ENCODE data around the gene CHST12. TPM values are rescaled to one million over a fixed set of nuclear protein-coding genes. Genes with fewer than 3 reads are reported as not detected.

CHST12 gene
- total RNA-seq, 1 donor from 2014 or later, result 22.4 TPM

DNA sequence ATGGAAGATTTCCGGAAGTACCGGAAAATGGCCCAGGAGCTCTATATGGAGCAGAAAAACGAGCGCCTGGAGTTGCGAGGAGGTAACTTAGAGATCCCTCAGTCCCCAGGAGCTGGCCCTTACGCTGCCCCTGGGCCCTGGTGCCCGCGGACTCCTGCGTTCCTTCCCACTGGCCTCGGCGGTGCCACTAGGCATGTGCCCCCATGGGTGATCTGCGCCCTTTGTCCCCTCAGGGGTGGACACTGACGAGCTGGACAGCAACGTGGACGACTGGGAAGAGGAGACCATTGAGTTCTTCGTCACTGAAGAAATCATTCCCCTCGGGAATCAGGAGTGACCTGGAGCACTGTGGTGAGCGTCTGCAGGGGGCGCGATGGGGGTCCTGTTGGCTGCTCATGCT is 24.2 kb upstream of the CHST12 start:
- H3K4me1 Mint-ChIP-seq (ENCODE audit: unreplicated experiment), result no peaks in the 10 kb centered on the region
- no peak overlapping the region for H3K4me3 Mint-ChIP-seq
- no peaks in the 10 kb centered on the region for H3K27me3 Mint-ChIP-seq
- H3K36me3 Mint-ChIP-seq, result peaks cover 20% of the 10 kb centered on the region
- no peak overlapping the region for H3K27ac Mint-ChIP-seq
- TF ChIP-seq, protein P1, sequence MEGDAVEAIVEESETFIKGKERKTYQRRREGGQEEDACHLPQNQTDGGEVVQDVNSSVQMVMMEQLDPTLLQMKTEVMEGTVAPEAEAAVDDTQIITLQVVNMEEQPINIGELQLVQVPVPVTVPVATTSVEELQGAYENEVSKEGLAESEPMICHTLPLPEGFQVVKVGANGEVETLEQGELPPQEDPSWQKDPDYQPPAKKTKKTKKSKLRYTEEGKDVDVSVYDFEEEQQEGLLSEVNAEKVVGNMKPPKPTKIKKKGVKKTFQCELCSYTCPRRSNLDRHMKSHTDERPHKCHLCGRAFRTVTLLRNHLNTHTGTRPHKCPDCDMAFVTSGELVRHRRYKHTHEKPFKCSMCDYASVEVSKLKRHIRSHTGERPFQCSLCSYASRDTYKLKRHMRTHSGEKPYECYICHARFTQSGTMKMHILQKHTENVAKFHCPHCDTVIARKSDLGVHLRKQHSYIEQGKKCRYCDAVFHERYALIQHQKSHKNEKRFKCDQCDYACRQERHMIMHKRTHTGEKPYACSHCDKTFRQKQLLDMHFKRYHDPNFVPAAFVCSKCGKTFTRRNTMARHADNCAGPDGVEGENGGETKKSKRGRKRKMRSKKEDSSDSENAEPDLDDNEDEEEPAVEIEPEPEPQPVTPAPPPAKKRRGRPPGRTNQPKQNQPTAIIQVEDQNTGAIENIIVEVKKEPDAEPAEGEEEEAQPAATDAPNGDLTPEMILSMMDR (conservative IDR thresholded peaks at IDR 0.05), result no peak
- no peaks in the 10 kb centered on the region for H3K9me3 Mint-ChIP-seq
- DNase-seq (ENCODE audit: extremely low spot score, unreplicated experiment), result no peak

DNA sequence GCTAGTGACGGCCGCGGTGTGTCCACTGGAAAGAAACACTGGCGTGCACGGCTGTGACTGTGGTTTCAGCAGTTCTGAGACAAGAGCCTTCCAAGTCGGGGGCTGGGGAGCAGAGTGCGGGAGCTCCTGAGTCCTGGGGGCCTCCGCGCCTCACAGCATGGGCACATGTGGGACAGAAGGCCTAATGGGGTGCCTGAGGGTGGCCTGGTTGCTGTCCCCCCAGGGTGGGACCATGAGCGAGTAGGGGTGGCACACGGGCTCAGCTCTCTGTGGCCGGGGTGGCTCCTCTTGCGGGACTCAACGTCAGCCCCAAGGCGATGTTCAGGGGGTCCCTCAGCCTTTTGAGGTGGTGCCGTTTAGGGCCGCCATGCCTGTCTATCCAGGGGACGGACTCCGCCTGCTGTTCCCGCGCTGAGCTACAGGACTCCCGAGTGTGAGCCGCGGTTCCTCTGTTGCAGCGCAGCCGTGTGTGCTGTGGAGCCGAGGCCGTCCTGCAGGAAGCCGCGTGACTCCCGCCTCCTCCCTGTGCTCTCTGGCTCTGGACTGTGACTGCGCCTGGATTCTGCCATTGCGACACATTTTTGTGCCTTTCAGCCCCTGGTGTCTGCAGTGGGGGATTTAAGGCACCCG is 23.5 kb upstream of the CHST12 start:
- H3K27me3 Mint-ChIP-seq, result no peaks in the 10 kb centered on the region
- H3K36me3 Mint-ChIP-seq, result peaks cover 20% of the 10 kb centered on the region
- no peaks in the 10 kb centered on the region for H3K4me1 Mint-ChIP-seq (ENCODE audit: unreplicated experiment)
- no peak overlapping the region for H3K27ac Mint-ChIP-seq
- no peaks in the 10 kb centered on the region for H3K9me3 Mint-ChIP-seq
- no peak for DNase-seq (ENCODE audit: extremely low spot score, unreplicated experiment)
- H3K4me3 Mint-ChIP-seq, result no peak overlapping the region
- TF ChIP-seq, protein P1 (conservative IDR thresholded peaks at IDR 0.05), result no peak

DNA sequence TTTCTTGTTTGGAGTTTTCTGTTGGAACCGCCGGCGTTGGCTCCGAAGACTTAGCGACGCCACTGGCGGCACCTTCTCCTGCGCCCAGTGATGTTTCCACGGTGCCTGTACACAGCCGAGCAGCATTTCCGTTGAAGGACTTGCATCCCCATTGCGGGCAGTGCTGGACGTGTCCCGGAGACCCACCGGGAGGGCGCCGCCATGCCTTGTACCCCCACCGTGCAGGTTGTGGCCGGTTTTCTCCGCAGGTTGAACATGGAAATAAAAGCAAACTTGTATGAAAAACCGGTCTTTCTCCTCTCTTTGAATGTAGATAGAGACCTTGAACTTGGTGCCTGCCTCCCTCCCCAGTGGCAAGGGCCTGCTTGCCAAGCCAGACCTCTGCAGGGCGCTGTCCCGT is 22.9 kb upstream of the CHST12 start:
- DNase-seq (ENCODE audit: extremely low spot score, unreplicated experiment), result no peak
- H3K9me3 Mint-ChIP-seq, result no peaks in the 10 kb centered on the region
- H3K4me3 Mint-ChIP-seq, result no peak overlapping the region
- no peaks in the 10 kb centered on the region for H3K27me3 Mint-ChIP-seq
- H3K36me3 Mint-ChIP-seq, result peaks cover 20% of the 10 kb centered on the region
- TF ChIP-seq, protein P1 (conservative IDR thresholded peaks at IDR 0.05), result no peak
- H3K27ac Mint-ChIP-seq, result no peak overlapping the region
- no peaks in the 10 kb centered on the region for H3K4me1 Mint-ChIP-seq (ENCODE audit: unreplicated experiment)

DNA sequence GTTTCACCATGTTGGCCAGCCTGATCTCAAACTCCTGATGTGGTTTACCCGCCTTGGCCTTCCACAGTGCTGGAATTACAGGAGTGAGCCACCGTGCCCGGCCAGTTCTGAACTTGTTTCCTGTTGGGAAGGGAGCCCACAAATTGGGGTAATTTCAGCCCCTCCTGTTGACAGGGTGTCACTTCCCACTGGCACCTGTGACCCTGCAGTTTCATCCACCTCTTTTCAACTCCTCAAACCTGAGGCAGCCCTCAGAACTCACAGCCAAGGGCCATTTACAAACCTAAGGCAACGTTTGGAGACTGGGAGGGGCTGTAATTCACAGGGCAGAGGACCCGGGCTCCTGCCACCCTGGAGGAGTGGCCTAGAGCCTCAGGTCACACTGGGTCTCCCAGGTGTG is 22.2 kb upstream of the CHST12 start:
- H3K36me3 Mint-ChIP-seq, result peaks cover 20% of the 10 kb centered on the region
- no peak overlapping the region for H3K4me3 Mint-ChIP-seq
- H3K4me1 Mint-ChIP-seq (ENCODE audit: unreplicated experiment), result no peaks in the 10 kb centered on the region
- no peak for DNase-seq (ENCODE audit: extremely low spot score, unreplicated experiment)
- H3K27ac Mint-ChIP-seq, result no peak overlapping the region
- H3K9me3 Mint-ChIP-seq, result no peaks in the 10 kb centered on the region
- no peaks in the 10 kb centered on the region for H3K27me3 Mint-ChIP-seq
- TF ChIP-seq, protein P1 (conservative IDR thresholded peaks at IDR 0.05), result no peak

DNA sequence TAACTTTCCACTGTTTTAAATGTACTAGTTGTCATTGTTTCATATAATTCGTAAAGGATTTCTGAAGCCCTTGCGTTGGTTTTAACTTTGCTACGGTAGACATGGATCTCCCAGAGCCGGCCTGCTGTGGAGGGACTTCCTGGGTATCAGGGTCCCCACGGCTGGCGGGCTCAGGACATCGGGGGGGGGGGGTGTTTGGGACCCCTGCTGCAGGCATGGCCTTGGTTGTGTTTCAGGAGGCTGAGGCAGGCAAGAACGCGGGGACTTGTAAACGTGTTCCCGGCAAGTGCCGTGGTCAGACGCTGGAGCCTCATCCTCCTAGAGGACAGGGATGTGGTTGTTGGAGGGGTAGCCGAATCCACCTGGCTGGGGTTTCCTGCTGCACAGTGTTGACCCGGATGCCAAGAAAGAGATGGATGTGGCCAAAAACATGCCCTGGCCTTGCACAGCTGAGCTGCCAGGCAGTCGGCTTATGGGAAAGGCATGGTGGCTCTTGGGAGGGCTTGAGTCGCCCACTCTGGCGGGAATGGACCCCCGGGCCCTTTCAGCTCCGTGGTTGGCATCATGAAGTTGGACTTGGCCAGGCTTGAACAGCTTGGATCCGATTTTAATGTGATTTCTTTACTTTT is 21.4 kb upstream of the CHST12 start:
- H3K4me3 Mint-ChIP-seq, result no peak overlapping the region
- H3K9me3 Mint-ChIP-seq, result no peaks in the 10 kb centered on the region
- no peak for DNase-seq (ENCODE audit: extremely low spot score, unreplicated experiment)
- no peaks in the 10 kb centered on the region for H3K27me3 Mint-ChIP-seq
- no peak overlapping the region for H3K27ac Mint-ChIP-seq
- H3K4me1 Mint-ChIP-seq (ENCODE audit: unreplicated experiment), result no peaks in the 10 kb centered on the region
- TF ChIP-seq, protein P1 (conservative IDR thresholded peaks at IDR 0.05), result no peak
- peaks cover 18% of the 10 kb centered on the region for H3K36me3 Mint-ChIP-seq
